ENCODE measurements around the gene ENAM. TPM values are rescaled to one million over a fixed set of nuclear protein-coding genes. Genes with fewer than 3 reads are reported as not detected.
A peak's percentile ranks its signal among the peaks of the same experiment; 100 is the strongest.

Gene ENAM
- total and polyA plus RNA-seq, 10 of the 15 experiments (the other 5 are each of a cell fraction or from before 2014, with no cell fraction given), result 0.04 to 1.3 (median 0.21) TPM

- TF ChIP-seq POLR2AphosphoS5 (IDR thresholded peaks at IDR 0.05; ENCODE audit: low read length) (peak; percentile 93), NFIC (IDR thresholded peaks at IDR 0.05; ENCODE audit: low read depth, low read length) (no peak), TAF1 (IDR thresholded peaks at IDR 0.05; ENCODE audit: borderline replicate concordance, low read depth, low read length) (peak; percentile 85), YY1 (IDR thresholded peaks at IDR 0.05; ENCODE audit: low read depth, low read length) (no peak; the same call in 1 of the 2 replicates), POU2F2 (IDR thresholded peaks at IDR 0.05; ENCODE audit: borderline replicate concordance, low read depth, low read length) (peak; percentile 94), PML (IDR thresholded peaks at IDR 0.05; ENCODE audit: low read length) (peak; percentile 70; the same call in 1 of the 2 replicates), NBN (IDR thresholded peaks at IDR 0.05) (peak; percentile 98), CUX1 (IDR thresholded peaks at IDR 0.05; ENCODE audit: insufficient replicate concordance, low read depth, low read length) (peak; percentile 23), FOXM1 (IDR thresholded peaks at IDR 0.05; ENCODE audit: low read depth, low read length) (peak; percentile 63; the same call in 1 of the 2 replicates), ZBTB11 (CRISPR knock-in tag; IDR thresholded peaks at IDR 0.05) (peak; percentile 91), HCFC1 (IDR thresholded peaks at IDR 0.05; ENCODE audit: low read length) (peak; percentile 77), TARDBP (IDR thresholded peaks at IDR 0.05; ENCODE audit: borderline replicate concordance) (0 out of 2 replicates have a peak, but pooled peaks have one; percentile 81), NKRF (conservative IDR thresholded peaks at IDR 0.05) (peak; percentile 79), SPI1 (IDR thresholded peaks at IDR 0.05; ENCODE audit: borderline replicate concordance, insufficient read depth, low read depth, low read length) (peak; percentile 68), NR2F1 (conservative IDR thresholded peaks at IDR 0.05) (peak; percentile 56; the same call in 1 of the 2 replicates)
Observed at GRCh38 chr4:70687821-70688794, 59.6 kb downstream of the ENAM start, which contains the start of gene UTP3 (continued).

All from GM12878 (cell line).